Keratinocyte (primary cell): Measurements from ENCODE around the gene PLAC9. TPM values are rescaled to one million over a fixed set of nuclear protein-coding genes. Genes with fewer than 3 reads are reported as not detected.

ENCODE experiments used
- DNase-seq: peaks from one replicate; pipeline ENCODE4 v3.0.0-alpha.2; 2011; ENCODE audit warnings: low read depth, missing footprints, low spot score
- FAIRE-seq: peaks from 2 replicates; lab custom pipeline; 2011; peaks lifted over from hg19 to GRCh38; lab: Jason Lieb, UNC
- H2AFZ ChIP-seq: 2 replicates; pipeline ENCODE4 v1.6.0; 2012; ENCODE audit warnings: low read length, control low read depth, inconsistent platforms; ENCODE audit not compliant: control insufficient read depth
- H3K27ac ChIP-seq: 2 replicates; pipeline ENCODE4 v1.5.1; 2011; ENCODE audit warnings: low read length; ENCODE audit not compliant: control insufficient read depth, insufficient read depth
- H3K27me3 ChIP-seq: 3 replicates; pipeline ENCODE4 v1.6.0; 2011; ENCODE audit warnings: low read length; ENCODE audit not compliant: control insufficient read depth, insufficient read depth; ENCODE audit errors: extremely low read depth
- H3K36me3 ChIP-seq, 2 experiments: 2 replicates in 1 of 2; 3 replicates in 1 of 2; pipeline ENCODE4 v1.5.1; 2011; ENCODE audit warnings: low read length in 2 of 2, mild to moderate bottlenecking in 1 of 2; ENCODE audit not compliant: control insufficient read depth in 2 of 2, insufficient read depth in 2 of 2; ENCODE audit errors: extremely low read depth in 1 of 2
- H3K4me1 ChIP-seq: 3 replicates; pipeline ENCODE4 v1.5.1; 2011; ENCODE audit warnings: low read length; ENCODE audit not compliant: control insufficient read depth, insufficient read depth; ENCODE audit errors: extremely low read depth
- H3K4me2 ChIP-seq: 3 replicates; pipeline ENCODE4 v1.6.0; 2011; ENCODE audit warnings: low read depth, low read length; ENCODE audit not compliant: control insufficient read depth, insufficient read depth; ENCODE audit errors: extremely low read depth
- H3K4me3 ChIP-seq, 3 experiments: fragments of 200-600 bp in 1 of 3; sonication (generic) in 1 of 3; 2 replicates in 2 of 3; 3 replicates in 1 of 3; pipeline ENCODE4 v1.5.1; 2011 to 2016; ENCODE audit warnings: low read length in 3 of 3, mild to moderate bottlenecking in 3 of 3, control low read depth in 2 of 3, inconsistent platforms in 1 of 3, low read depth in 1 of 3, mixed read lengths in 1 of 3, mixed run types in 1 of 3, moderate library complexity in 1 of 3; ENCODE audit not compliant: control insufficient read depth in 2 of 3, insufficient read depth in 2 of 3; ENCODE audit errors: extremely low read depth in 1 of 3
- H3K79me2 ChIP-seq: 2 replicates; pipeline ENCODE4 v1.6.0; 2012; ENCODE audit warnings: low read length; ENCODE audit not compliant: control insufficient read depth, insufficient read depth
- H3K9ac ChIP-seq: 3 replicates; pipeline ENCODE4 v1.6.0; 2011; ENCODE audit warnings: low read length; ENCODE audit not compliant: control insufficient read depth, insufficient read depth; ENCODE audit errors: extremely low read depth
- H3K9me1 ChIP-seq: 3 replicates; pipeline ENCODE4 v1.6.0; 2011; ENCODE audit warnings: low read length; ENCODE audit not compliant: control insufficient read depth, insufficient read depth; ENCODE audit errors: extremely low read depth
- H3K9me3 ChIP-seq: 2 replicates; pipeline ENCODE4 v1.5.1; 2012; ENCODE audit warnings: low read depth, low read length; ENCODE audit not compliant: control insufficient read depth
- H4K20me1 ChIP-seq: 3 replicates; pipeline ENCODE4 v1.6.0; 2011; ENCODE audit warnings: low read length; ENCODE audit not compliant: control insufficient read depth, insufficient read depth; ENCODE audit errors: extremely low read depth
- CTCF ChIP-seq, 3 experiments: IDR thresholded peaks in 1 of 3; conservative IDR thresholded peaks in 1 of 3; optimal IDR thresholded peaks in 1 of 3; 2 replicates in 2 of 3; 3 replicates in 1 of 3; pipeline versions ENCODE3 to v1.5.1; 2011; ENCODE audit warnings: low read length in 3 of 3, mild to moderate bottlenecking in 3 of 3, moderate library complexity in 2 of 3, control low read depth in 1 of 3, inconsistent platforms in 1 of 3; ENCODE audit not compliant: insufficient read depth in 2 of 3; ENCODE audit errors: extremely low read depth in 1 of 3
- EZH2 ChIP-seq: IDR thresholded peaks from one replicate; pipeline ENCODE4 v1.6.1; 2012; ENCODE audit warnings: inconsistent platforms, mild to moderate bottlenecking, low read length, moderate library complexity
- dilution Hi-C: fragments of 300-500 bp; cut with MboI; formaldehyde crosslinking; loops from one replicate; pipeline ENCODE4 v1.7.0; 2020; ENCODE audit warnings: low sequenced_read_pairs; ENCODE audit not compliant: extremely low pct_ligation_motif_present
- polyA plus RNA-seq, 5 experiments: library from polyadenylated mRNA; depleted of rRNA in 3 of 5; stranded (reverse) in 3 of 5; stranded (forward) in 1 of 5; unstranded in 1 of 5; fragments of >200 nt; gene quantifications; 1 replicate in 1 of 5; 2 replicates in 3 of 5; 3 replicates in 1 of 5; pipeline versions ENCODE4 v1.2.1 to v1.2.3, GENCODE V29; 2011 to 2012; ENCODE audit warnings: missing spikeins in 2 of 5, low read depth in 1 of 5, low replicate concordance in 1 of 5

Gene PLAC9
- polyA plus RNA-seq, 1 donor (not counting 4 experiments of a cell fraction or from before 2014, with no cell fraction given) = 0.39 TPM

DNA sequence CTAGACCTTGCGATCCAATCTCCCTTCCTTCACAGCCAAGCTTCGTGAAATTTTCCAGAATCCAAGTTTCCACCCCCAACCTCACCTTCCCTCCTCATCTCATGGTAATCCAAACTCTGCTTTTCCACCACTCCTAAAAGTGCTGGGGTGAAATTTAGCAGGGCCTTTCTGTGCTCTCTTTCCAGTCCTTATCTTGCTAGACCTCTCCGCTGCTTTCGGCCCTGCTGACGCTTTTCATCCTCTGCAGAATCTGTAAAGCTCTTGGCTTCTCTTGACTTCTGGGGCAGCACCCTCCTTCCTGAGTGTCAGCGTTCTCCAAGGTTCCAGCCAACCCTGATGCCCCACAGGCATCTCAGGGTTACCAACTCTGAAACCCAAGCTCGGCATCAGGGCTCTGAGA is 7.7 kb downstream of the PLAC9 start:
- no peaks in the 10 kb centered on the region for H4K20me1 ChIP-seq
- no peak overlapping the region for H3K27ac ChIP-seq
- no peak overlapping the region for H3K4me2 ChIP-seq
- peaks cover 10% of the 10 kb centered on the region for H3K4me1 ChIP-seq
- FAIRE-seq (no peak), DNase-seq (no peak)
- no peak overlapping the region for H3K4me3 ChIP-seq
- dilution Hi-C loops = no loop called here
- no peak for TF ChIP-seq EZH2
- H3K9me3 ChIP-seq = no peaks in the 10 kb centered on the region
- H3K27me3 ChIP-seq = peaks cover 3% of the 10 kb centered on the region
- no peaks in the 10 kb centered on the region for H3K36me3 ChIP-seq
- H2AFZ ChIP-seq = no peak overlapping the region
- H3K79me2 ChIP-seq = no peaks in the 10 kb centered on the region
- H3K9me1 ChIP-seq = no peaks in the 10 kb centered on the region
- H3K9ac ChIP-seq = no peak overlapping the region

GRCh38 chr10:80141696-80142460 is 9.3 kb downstream of the PLAC9 start:
- Histone ChIP-seq H3K36me3 (no peaks in the 10 kb centered on the region), H3K4me3 (no peak overlapping the region), H3K9me3 (no peaks in the 10 kb centered on the region), H3K9ac (no peak overlapping the region), H3K27ac (no peak overlapping the region), H4K20me1 (no peaks in the 10 kb centered on the region), H2AFZ (no peak overlapping the region), H3K9me1 (no peaks in the 10 kb centered on the region), H3K4me1 (peaks cover 5% of the 10 kb centered on the region), H3K4me2 (no peak overlapping the region), H3K79me2 (no peaks in the 10 kb centered on the region), H3K27me3 (peaks cover 3% of the 10 kb centered on the region)
- dilution Hi-C loops = no loop called here
- DNase-seq (no peak), FAIRE-seq (no peak)
- TF ChIP-seq CTCF (optimal IDR thresholded peaks at IDR 0.05 in 1 of 3, IDR thresholded peaks at IDR 0.05 in 1 of 3, conservative IDR thresholded peaks at IDR 0.05 in 1 of 3; ENCODE audit: extremely low read depth in 1 of 3, insufficient read depth in 2 of 3, low read length in 3 of 3) (no peak), EZH2 (no peak)
